ENCODE measurements around the gene TGM3.

Gene TGM3

DNA sequence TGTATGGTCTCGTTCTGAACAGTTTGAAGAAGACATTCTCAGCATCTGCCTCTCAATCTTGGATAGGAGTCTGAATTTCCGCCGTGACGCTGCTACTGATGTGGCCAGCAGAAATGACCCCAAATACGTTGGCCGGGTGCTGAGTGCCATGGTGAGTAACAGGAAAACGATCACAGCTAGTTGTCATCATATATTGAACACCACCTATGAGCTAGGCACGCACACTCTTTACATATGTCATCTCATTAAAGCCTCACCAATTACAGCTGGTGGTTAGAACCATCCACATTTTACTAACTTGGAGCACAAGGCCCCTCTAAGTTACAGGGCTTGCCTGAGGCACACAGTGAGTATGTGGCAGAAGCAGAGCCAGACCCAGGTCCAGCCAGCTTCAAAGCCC lies 17.1 kb downstream of the TGM3 start:
- no peak for DNase-seq

DNA sequence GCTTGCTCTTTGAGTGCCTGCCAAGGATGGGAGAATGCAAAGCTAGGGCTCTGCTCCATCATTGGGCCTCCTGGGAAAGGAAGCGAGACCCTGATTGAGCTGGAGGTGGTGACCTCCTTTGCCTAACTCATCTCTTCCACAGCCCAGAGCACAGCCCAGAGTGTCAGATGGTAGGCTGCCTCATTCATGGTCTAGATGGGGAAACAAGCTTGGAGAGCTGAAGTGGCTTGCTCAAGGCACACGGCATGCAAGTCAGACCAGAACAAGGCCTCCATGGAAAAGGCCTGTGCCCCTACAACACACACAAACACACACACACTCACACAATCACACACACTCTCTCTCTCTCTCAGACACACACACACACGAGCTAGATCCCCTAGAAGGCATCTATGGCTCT lies 17.5 kb downstream of the TGM3 start:
- peak; percentile 8 for DNase-seq

DNA sequence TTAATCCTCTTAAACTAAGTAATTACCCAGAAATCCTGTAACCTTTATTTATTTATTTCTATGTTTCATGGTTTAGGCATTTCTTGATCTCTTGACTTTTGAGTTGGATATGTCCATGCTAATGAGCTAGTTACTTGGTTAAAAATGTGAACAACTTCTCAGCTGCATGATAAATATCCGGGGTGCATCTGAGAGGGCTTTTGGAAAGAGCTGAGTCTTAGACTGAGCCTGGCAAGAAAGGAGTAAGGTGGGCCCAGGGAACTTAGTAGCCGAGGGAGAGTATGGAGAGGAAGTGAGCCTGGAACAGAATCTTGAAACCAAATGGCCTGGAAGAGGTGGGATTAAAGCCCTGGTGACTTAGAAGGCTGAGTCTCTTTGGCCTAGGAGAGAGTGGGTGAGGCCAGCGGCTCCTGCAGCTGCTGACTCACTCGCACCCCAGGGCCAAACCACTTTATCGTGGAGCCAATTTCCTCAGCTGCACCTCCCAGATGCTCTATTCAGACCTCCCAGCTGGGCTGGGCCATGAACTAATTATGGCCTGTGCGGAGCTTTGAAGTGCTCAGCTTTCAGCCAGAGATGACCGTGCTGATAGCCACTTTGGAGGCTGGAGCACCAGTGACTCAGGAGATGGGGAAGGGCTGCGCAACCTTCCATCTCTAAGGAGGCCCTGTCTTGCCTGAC lies 19.1 kb downstream of the TGM3 start:
- no peak for DNase-seq

DNA sequence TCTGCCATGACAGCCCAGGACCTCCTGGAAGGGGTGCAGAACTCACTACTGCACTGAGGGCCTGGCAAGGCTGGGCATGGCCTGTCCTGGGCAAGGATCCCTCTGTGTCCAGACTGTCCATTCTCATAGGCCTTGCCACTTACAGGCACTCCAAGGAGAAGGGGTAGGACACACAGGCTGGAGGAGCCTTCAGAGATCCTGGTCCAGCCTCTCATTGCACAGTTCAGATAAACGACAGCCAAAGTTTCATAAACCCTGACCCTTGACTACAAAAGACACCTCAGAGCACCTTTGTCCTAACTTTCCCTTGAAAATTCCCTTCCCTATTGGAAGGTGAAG lies 19.6 kb downstream of the TGM3 start:
- DNase-seq, result no peak

DNA sequence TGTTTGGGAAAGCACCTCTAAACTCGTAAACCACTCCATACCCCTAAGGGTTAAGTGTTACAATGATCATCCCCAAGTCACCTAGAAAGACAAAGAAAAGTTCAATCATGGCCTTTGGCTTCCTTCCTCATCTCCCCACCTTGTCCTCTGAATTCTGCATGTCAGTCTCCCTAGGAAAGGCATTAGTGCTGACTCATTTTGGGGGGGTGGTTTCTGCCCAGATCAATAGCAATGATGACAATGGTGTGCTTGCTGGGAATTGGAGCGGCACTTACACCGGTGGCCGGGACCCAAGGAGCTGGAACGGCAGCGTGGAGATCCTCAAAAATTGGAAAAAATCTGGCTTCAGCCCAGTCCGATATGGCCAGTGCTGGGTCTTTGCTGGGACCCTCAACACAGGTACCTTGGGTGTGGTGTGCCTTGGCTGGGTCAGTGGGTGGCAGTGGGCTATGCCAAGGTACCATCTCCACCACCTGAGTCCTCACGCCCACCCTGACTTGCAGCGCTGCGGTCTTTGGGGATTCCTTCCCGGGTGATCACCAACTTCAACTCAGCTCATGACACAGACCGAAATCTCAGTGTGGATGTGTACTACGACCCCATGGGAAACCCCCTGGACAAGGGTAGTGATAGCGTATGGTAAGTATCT lies 21.2 kb downstream of the TGM3 start:
- DNase-seq, result no peak

DNA sequence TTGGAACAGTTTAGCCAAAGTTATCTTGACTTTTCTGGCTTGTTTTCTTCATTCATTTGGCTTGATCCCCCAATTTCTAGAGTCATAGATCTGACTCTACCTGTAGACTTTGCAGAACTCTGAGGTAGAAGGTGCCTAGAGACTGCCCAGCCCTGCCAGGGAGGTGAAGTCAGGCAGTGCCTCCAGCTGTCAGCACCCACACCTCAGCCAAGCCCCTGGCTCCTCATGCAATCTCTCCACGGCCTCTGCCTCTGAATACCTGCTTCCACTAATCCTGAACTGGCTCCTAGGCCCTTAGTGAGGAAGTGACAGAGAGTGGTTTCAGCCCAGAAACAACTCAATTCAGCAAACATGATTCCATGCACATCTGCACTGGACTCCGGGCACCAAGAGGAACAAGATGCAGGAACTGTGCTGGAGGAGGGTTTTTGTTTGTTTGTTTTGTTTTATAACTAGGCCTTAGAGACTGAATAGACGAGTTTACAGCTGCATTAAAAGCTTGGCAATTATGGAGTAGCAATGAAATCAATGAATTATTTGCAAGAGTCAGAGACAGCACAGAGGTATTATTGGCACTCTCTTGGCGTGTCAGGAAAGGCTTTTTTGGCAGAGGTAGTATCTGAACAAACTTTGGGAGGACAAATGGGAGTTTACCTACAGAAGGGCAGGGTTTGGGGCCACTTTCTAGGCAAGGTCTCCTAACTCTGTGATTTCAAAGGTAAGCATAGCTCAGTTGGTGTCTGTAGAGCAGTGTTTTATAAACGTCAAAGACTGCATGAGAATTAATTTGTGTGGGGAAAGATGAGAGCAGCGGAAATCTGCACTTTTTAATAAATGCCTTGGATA lies 25.2 kb downstream of the TGM3 start:
- peak; percentile 16 for DNase-seq

DNA sequence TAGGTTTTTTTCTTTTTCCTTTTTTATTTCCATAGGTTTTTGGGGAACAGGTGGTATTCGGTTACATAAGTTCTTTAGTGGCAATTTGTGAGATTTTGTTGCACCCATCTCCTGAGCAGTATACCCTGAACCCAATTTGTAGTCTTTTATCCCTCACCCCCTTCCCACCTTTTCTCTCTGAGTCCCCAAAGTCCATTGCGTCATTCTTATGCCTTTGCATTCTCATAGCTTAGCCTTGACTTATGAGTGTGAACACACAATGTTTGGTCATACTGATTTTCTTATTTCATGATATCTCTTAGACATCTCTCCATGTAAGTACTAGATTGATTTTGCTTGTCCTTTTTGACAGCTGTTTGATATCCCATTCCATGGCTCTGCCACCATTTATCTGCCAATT lies 27.2 kb downstream of the TGM3 start:
- DNase-seq, result no peak

DNA sequence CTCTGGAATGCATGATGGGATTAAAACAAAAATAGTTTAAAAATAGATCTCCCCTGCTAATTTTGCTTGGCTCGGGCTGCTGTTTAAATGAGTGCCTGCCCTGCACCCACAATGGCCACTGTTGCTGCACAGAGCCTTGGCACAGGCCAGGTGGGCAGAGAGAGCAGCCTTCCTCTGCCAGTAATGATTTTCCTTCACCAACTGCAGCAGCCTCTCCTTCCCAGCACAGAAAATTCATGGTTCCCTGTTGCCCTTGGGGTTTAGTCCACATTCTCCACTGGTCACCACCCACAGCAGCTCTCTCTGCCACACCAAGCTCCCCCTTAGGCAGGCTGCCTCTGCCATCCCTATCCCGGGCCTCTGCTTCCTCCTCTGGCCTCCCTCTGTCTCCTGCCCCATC lies 30.2 kb downstream of the TGM3 start:
- peak; percentile 31 for DNase-seq

DNA sequence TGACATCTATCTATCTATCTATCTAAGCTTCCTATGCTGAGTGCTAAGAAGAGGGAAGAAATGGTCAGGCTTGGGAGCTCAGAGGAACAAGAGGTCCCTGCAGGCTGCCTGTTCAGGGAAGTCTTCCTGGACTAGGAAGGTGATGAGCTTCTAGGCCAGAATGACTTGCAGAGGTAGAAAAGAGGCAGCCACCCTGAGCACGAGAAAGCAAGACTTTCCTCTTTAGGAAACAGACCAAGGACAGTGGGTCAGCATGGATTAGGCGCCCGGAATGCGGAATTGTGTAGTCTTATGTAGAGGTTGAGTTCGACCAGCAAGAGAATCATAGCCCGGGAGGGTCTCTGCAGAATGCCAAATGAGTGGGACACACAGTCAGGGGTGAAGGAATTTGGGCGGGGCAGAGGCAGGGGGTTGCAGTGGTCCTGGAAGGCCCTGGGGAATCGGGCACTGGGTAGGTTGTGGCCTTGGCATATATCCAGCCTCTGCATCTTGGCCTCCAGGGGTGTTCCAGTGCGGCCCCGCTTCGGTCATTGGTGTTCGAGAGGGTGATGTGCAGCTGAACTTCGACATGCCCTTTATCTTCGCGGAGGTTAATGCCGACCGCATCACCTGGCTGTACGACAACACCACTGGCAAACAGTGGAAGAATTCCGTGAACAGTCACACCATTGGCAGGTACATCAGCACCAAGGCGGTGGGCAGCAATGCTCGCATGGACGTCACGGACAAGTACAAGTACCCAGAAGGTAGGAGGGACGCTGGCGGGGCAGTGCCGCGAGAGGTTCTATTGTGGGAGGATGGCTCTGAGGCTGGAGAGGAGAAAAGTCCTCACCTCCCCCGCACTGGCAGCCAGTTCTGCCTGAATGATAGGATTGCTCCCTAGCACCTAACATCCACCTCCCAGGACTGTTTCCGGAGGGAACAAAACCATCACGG lies 32.1 kb downstream of the TGM3 start:
- DNase-seq, result peak; percentile 55

DNA sequence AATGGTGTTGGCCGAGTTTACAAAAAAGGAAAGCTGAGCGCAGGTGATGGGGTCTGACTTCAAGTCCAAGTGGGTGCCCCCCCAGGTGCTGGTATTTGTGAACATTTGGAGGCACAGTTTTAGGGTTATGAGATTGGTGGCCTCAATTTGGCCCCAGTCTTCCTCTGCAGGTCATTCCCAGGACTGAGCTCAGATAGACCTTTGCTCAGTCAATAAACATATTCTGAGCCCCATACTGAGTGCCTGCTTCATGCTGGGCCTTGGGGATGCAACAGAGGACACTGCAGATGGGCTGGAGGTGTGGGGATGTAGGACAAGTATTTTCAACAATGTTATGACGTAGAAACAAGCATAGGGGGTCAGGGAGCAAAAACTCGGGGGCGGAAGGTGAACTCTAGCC lies 33.5 kb downstream of the TGM3 start:
- DNase-seq, result peak; percentile 27

DNA sequence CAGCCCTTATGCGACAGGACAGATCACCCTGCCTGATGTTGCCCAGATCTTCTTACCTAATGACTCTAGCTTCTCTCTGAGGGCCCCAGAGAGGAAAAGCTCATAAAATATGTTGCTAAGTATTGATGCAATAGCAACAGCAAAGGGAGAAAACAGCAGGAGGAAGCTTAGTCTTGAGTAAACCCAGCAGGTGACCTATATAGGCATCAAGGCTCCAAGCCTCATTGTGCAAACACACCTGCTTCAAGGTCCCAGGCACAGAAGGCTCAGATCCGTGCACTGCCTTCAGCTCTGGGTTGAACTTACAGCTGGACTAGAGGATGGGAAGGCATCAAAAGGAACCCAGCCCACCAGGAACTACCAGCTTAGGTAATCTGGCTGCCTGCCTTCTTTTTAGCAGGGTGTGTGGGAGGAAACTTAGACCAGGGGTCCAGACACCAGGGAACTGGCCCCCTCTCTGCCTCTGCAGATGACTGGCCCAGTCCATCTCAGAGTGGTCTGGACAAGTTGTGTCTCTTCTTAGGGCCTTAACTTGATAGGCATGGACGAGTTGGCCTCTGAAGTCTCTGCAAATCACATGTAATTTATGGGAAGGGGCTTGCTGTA lies 34.4 kb downstream of the TGM3 start:
- peak; percentile 12 for DNase-seq

DNA sequence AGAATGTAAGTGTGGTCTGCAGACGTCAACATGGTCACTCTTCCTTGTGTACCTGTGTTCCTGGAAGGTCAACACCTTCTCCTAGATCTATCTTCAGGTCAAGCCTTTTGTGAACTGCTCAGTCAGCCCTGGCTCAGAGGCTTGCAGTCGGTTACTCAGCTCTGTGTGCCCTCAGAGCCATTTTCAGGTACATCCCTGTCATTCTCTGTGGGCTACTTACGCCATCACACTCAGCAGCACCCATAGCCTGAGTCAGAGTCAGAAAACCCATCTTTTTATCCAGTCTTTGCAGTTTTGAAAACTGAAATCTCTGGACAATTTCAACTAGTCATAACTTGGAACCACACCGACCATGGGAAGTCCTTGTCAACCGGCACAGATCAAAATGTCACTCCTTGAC lies 35.3 kb downstream of the TGM3 start:
- no peak for DNase-seq

DNA sequence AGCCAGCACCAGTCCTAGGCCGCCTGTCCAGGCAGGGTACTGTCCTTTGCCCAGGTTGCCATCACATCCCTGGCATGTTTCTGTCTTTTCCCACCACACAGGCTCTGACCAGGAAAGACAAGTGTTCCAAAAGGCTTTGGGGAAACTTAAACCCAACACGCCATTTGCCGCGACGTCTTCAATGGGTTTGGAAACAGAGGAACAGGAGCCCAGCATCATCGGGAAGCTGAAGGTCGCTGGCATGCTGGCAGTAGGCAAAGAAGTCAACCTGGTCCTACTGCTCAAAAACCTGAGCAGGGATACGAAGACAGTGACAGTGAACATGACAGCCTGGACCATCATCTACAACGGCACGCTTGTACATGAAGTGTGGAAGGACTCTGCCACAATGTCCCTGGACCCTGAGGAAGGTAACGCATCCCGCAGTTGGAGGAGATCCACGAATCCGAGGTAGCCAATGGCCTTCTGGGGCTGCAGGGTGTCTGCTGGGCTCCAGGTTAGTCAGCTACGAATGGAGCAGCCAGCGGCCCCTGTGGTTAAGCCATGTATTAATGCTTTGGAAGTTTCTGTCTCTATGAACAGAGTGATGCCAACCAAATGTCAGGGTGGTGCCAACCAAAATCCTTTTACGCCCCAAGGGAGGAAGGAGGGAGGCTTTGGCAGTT lies 36.2 kb downstream of the TGM3 start:
- DNase-seq, result peak; percentile 45

DNA sequence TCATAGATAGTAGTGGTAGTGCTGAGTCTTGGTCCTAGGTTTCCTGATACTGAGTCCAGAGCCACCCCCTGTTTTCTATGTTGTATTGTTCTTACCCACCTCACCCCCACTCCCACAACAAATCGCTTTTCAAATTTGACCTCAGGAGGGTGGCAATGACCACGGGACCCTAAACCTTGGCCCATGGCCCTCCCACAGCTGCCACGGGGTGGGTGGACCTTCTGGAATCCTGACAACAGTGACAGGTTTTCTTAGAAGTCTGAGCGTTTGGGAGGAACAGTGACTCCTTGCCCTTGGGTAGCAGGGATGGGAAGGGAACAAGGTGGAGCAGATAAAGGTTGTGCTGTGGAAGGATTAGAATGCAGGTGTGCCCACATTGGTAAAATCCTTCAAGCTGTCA lies 36.9 kb downstream of the TGM3 start:
- DNase-seq, result no peak

DNA sequence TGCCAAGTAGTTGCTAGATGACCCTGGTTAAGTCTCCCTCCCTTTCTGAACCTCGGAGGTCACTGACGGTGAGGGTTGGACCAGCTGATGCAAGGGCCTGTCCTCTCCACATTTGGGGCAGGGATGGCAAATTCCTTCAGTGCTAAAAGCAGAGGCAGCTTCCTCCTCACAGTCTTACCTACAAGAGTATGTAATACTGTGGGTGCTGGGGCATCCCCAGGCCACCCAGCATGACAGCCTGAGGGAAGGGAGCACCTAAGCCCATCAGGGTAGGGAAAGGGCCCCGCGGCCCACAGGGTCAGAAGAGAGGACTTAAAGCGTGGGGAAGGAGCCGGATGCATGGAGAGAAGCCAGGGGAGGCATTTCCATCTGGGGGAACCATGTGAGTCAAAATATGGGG lies 38.0 kb downstream of the TGM3 start:
- no peak for DNase-seq

DNA sequence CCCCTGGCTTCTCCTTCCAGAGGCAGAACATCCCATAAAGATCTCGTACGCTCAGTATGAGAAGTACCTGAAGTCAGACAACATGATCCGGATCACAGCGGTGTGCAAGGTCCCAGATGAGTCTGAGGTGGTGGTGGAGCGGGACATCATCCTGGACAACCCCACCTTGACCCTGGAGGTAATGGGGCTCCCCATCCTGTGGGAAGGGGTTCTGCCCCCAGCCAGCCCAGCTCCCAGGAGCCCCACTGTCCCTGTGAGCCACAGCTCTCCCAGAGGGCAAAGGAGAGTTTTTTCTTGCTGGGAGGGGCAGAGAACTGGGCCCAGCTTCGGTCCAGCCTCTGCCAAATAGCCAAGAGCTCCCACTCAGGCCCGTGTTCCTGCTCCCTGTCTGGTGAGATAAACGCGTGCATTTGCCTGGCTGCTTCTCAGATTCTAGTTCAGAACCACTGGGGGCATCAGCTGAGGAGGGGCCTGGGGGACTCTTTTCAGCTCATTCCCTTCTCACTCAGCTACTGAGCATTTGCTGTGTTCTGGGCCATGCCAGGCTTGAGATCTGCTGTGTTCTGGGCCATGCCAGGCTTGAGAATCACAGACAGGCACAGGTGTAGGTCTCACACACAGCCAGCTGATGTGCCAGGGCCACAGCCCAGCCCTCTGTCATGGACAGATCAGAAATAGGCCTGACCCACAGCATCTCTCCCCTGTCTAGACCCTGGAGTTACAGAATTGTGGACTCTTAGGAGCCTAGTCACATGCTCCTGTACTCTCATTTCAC lies 39.5 kb downstream of the TGM3 start:
- DNase-seq, result no peak

DNA sequence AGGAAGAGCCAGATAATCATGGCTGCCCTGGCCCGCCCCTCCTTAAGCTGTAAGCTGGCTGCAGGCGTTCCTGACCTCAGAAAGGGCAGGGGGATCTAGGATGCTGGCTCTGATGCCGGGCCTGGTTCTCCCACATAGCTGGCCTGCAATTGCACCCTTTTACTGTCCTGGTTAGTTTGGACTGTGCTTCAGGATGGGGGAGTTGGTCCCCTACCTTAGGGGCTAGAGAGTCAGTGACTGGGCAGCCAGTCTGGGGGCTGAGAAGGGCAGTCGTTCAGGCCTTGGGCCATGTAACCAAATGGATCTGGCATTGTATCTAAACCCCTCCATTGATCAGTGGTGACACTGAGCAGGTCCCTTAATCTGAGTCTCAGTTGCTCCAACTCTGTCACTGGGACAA lies 40.7 kb downstream of the TGM3 start:
- no peak for DNase-seq

DNA sequence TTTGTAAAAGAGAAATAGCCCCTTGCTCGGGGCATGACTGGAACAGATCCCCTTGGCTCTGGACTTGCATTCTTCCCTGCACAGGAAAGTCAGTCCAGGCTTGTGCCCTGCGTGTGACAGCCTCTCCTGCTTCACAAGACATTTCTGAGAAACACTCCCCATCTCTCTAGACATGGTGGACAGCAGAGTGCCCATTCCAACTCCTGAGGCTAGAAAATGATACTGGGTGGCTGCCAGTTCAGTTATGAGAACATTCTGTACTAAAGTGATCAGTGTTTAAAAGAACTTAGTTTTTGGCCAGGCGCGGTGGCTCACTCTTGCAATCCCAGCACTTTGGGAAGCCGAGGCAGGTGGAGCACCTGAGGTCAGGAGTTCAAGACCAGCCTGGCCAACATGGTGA lies 41.3 kb downstream of the TGM3 start:
- no peak for DNase-seq

DNA sequence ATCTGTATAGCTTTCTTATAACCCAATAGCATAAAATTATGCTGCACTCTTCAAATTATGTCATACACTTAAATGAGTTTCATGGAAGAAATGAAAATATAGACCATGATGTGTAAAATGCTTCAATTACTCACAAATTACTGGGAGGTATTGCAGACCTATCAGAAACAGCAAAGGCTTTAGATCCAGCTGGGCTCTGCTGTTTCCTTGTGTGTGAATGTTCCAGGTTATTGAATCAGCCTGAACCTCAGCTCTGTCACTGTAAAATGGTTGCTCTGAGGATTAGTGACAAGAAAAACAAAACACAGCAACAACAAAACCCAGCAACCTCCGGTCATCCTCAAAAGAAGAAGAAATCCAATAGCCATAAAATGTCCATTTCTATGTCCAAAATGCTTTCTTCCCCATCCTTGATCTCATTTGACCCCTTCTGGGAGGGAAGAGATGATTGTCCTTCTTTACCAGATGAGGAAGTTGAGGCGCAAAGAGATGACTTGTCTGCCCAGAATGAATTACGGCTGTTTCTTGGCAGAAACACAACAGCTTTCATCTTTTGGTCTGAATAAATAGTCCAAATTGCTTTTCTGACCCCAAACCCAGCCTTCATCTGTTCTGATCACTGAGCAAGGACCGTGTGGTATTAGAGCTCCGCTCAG lies 42.7 kb downstream of the TGM3 start:
- no peak for DNase-seq

DNA sequence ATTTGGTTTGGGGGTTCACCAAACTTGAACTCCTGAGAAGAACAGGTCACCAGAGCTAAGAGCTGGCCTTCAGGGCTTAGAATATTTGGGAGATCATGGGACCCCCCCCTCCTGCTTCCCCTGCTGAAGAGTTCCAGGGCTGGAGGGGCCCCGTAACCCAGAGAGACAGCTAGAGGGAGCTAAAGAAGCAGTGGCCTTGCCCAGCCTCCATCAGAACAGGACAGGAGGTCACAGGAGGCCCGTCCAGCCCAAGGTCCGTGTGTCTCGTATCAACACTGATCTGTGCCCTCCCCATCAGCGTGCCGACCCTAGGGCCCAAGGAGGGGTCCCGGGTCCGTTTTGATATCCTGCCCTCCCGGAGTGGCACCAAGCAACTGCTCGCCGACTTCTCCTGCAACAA lies 44.3 kb downstream of the TGM3 start:
- no peak for DNase-seq

DNA sequence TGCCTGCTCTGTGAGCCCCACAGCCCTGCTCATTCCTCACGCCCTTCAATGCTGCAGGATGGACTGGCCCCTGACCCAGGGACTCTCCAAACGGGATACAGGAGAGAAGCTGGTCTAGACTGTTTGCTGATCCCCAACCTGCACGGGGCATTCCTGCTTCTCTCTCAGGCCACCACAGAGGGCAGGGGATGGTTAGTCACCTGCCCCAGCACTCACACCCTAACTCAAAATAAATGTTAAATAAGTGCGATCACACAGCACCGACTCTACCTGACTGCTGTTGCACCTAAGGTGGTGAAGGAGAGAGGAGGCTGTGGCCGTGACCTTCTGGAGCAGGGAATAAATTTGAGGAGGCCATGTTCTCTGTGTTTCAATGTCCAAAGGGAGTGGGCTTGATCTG lies 45.0 kb downstream of the TGM3 start:
- DNase-seq, result no peak

Measured in activated effector memory CD4-positive, alpha-beta T cell treated with anti-CD3 and anti-CD28 coated beads, Interleukin-2, amount 50 U/mL, for 16 hours (primary cell).